ENCODE data around the gene KIF2C. TPM values are rescaled to one million over a fixed set of nuclear protein-coding genes. Genes with fewer than 3 reads are reported as not detected.
"Not testable (repeated sequence)": the region's sequence is repeated elsewhere in the genome, so short reads cannot be mapped to it uniquely, and the experiment has no call there.

The KIF2C gene
- total RNA-seq, 2 experiments from 2014 or later = 92.6 to 95.0 TPM

- ChIA-PET CTCF (no interaction called here), POLR2A (interaction anchor here (1.0 to 8.5 kb wide), 6 partner anchors 8 to 83 kb away, joined by 3 to 553 read pairs (median 3); partner anchors contain the start of gene RPS8)
- TF ChIP-seq CTCF (IDR thresholded peaks at IDR 0.05) = no peak
- Mint-ChIP-seq H3K4me3 (no peak overlapping the region), H3K4me1 (ENCODE audit: low read depth) (peaks cover 16% of the 10 kb centered on the region), H3K9me3 (no peaks in the 10 kb centered on the region), H3K27me3 (no peaks in the 10 kb centered on the region), H3K27ac (no peak overlapping the region), H3K36me3 (ENCODE audit: low read depth) (peaks cover 8% of the 10 kb centered on the region)
- intact Hi-C loops (cut with micrococcal nuclease) = no loop called here
- ATAC-seq (no peak), DNase-seq (no peak)
Observed at GRCh38 chr1:44735992-44736391, 3.6 kb upstream of the KIF2C start.

GRCh38 chr1:44738953-44739306, 707 bp upstream of the KIF2C start:
- H3K27me3 Mint-ChIP-seq; ATAC-seq; DNase-seq; H3K9me3 Mint-ChIP-seq; CTCF ChIA-PET; intact Hi-C loops (cut with micrococcal nuclease): not testable (repeated sequence)
- POLR2A ChIA-PET = interaction anchor here (1.9 to 10.3 kb wide), 4 partner anchors 7 to 37 kb away, joined by 12 to 137 read pairs (median 30); partner anchors contain the start of genes RNU5D-1 and RPS8
- Mint-ChIP-seq H3K4me1 (ENCODE audit: low read depth) (peaks cover 15% of the 10 kb centered on the region), H3K36me3 (ENCODE audit: low read depth) (peaks cover 24% of the 10 kb centered on the region), H3K27ac (peak overlapping the region; percentile 90), H3K4me3 (peak overlapping the region; percentile 97)

- no peak for TF ChIP-seq CTCF (IDR thresholded peaks at IDR 0.05)
- H3K27me3 Mint-ChIP-seq = no peaks in the 10 kb centered on the region
- H3K27ac Mint-ChIP-seq = peak overlapping the region; percentile 90
- no peaks in the 10 kb centered on the region for H3K9me3 Mint-ChIP-seq
- DNase-seq = no peak
- ChIA-PET CTCF (interaction anchor here (0.6 to 0.7 kb wide), 2 partner anchors 18 to 26 kb away, joined by 3 read pairs; no protein-coding TSS in a partner anchor), POLR2A (interaction anchor here (0.6 to 10.3 kb wide), 8 partner anchors 9 to 79 kb away, joined by 3 to 137 read pairs (median 10); partner anchors contain the start of genes RNU5D-1 and RPS8)
- peaks cover 17% of the 10 kb centered on the region for H3K4me1 Mint-ChIP-seq (ENCODE audit: low read depth)
- peak overlapping the region; percentile 97 for H3K4me3 Mint-ChIP-seq
- no peak for ATAC-seq
- intact Hi-C loops (cut with micrococcal nuclease) = no loop called here
- peaks cover 32% of the 10 kb centered on the region for H3K36me3 Mint-ChIP-seq (ENCODE audit: low read depth)
Observed at GRCh38 chr1:44740179-44740617, 561 bp downstream of the KIF2C start.

GRCh38 chr1:44743211-44743610, 3.6 kb downstream of the KIF2C start:
- CTCF ChIA-PET = interaction anchor here (1.8 to 2.0 kb wide), 2 partner anchors 11 to 28 kb away, joined by 5 to 9 read pairs; partner anchors contain the start of gene RNU5D-1
- peaks cover 19% of the 10 kb centered on the region for H3K4me1 Mint-ChIP-seq (ENCODE audit: low read depth)
- POLR2A ChIA-PET = interaction anchor here (0.6 to 10.3 kb wide), 8 partner anchors 12 to 76 kb away, joined by 3 to 137 read pairs (median 5); partner anchors contain the start of genes DYNLT4, RNU5D-1 and RPS8
- TF ChIP-seq CTCF (IDR thresholded peaks at IDR 0.05) = no peak
- no peaks in the 10 kb centered on the region for H3K27me3 Mint-ChIP-seq
- H3K9me3 Mint-ChIP-seq = no peaks in the 10 kb centered on the region
- intact Hi-C loops (cut with micrococcal nuclease) = no loop called here
- no peak overlapping the region for H3K27ac Mint-ChIP-seq
- no peak for DNase-seq
- H3K4me3 Mint-ChIP-seq = no peak overlapping the region
- H3K36me3 Mint-ChIP-seq (ENCODE audit: low read depth) = peaks cover 48% of the 10 kb centered on the region
- no peak for ATAC-seq

GRCh38 chr1:44747878-44748277, 8.2 kb downstream of the KIF2C start:
- Mint-ChIP-seq H3K9me3 (no peaks in the 10 kb centered on the region), H3K36me3 (ENCODE audit: low read depth) (peaks cover 47% of the 10 kb centered on the region), H3K4me1 (ENCODE audit: low read depth) (peaks cover 12% of the 10 kb centered on the region), H3K4me3 (no peak overlapping the region), H3K27ac (no peak overlapping the region), H3K27me3 (no peaks in the 10 kb centered on the region)
- no peak for TF ChIP-seq CTCF (IDR thresholded peaks at IDR 0.05)
- intact Hi-C loops (cut with micrococcal nuclease) = no loop called here
- no peak for DNase-seq
- ChIA-PET POLR2A (interaction anchor here (0.8 to 10.3 kb wide), 5 partner anchors 13 to 34 kb away, joined by 3 to 137 read pairs (median 4); partner anchors contain the start of genes RNU5D-1 and RPS8), CTCF (interaction anchor here (1.0 to 2.1 kb wide), 6 partner anchors 10 to 263 kb away, joined by 3 to 11 read pairs (median 6); partner anchors contain the start of genes HECTD3, PLK3 and RNU5D-1)
- no peak for ATAC-seq

Data from activated CD8-positive, alpha-beta T cell treated with anti-CD3 and anti-CD28 coated beads for 36 hours (primary cell).